ENCODE data around the gene MT1M. TPM values are rescaled to one million over a fixed set of nuclear protein-coding genes. Genes with fewer than 3 reads are reported as not detected.

The MT1M gene
- total RNA-seq, 3 donors from 2014 or later (not counting 1 experiment from before 2014, with no cell fraction given) = not detected

GRCh38 chr16:56653218-56653617 is 20.8 kb downstream of the MT1M start:
- H3K36me3 Mint-ChIP-seq = no peaks in the 10 kb centered on the region
- no peaks in the 10 kb centered on the region for H3K36me3 ChIP-seq (ENCODE audit: control insufficient read depth, insufficient read depth, low read length)
- peaks cover 5 to 10% of the 10 kb centered on the region in 2 donors for H3K4me1 Mint-ChIP-seq
- intact Hi-C loops (cut with micrococcal nuclease) = no loop called here
- H3K27ac Mint-ChIP-seq = no peak overlapping the region
- 81% methylated on average over 7 of the region's 7 CpGs for WGBS (ENCODE audit: insufficient coverage)
- DNase-seq = no peak
- no peak overlapping the region for H3K27ac ChIP-seq (ENCODE audit: low read length)
- TF ChIP-seq CTCF (IDR thresholded peaks at IDR 0.05) = no peak
- peaks cover 17 to 21% of the 10 kb centered on the region in 2 donors for H3K27me3 Mint-ChIP-seq (ENCODE audit: low read depth in 2 of 2)
- ATAC-seq = no peak
- H3K9me3 Mint-ChIP-seq = no peaks in the 10 kb centered on the region
- peaks cover 12% of the 10 kb centered on the region for H3K4me1 ChIP-seq (ENCODE audit: control insufficient read depth, insufficient read depth, low read length)
- H3K4me3 ChIP-seq (ENCODE audit: low read length) = no peak overlapping the region
- no peaks in the 10 kb centered on the region for H3K9me3 ChIP-seq (ENCODE audit: control insufficient read depth, insufficient read depth, low read length)
- no peaks in the 10 kb centered on the region for H3K27me3 ChIP-seq (ENCODE audit: control insufficient read depth, insufficient read depth, low read length)
- H3K4me3 Mint-ChIP-seq = no peak overlapping the region

- no peaks in the 10 kb centered on the region for H3K9me3 ChIP-seq (ENCODE audit: control insufficient read depth, insufficient read depth, low read length)
- peak within 1 kb of the TSS; percentile 57 for H3K27ac ChIP-seq (ENCODE audit: low read length)
- no peak for TF ChIP-seq CTCF (IDR thresholded peaks at IDR 0.05)
- peak within 1 kb of the TSS; percentile 83 for H3K4me3 ChIP-seq (ENCODE audit: low read length)
- H3K36me3 ChIP-seq (ENCODE audit: control insufficient read depth, insufficient read depth, low read length) = no peaks in the 10 kb centered on the region
- WGBS (ENCODE audit: insufficient coverage) = 1% methylated on average over 46 of the region's 46 CpGs
- ATAC-seq = peak; percentile 78 to 84 (median 81)
- Mint-ChIP-seq H3K36me3 (no peaks in the 10 kb centered on the region), H3K27me3 (ENCODE audit: low read depth in 2 of 2) (peaks cover 19 to 27% of the 10 kb centered on the region in 2 donors), H3K9me3 (no peaks in the 10 kb centered on the region), H3K4me1 (peaks cover 6 to 17% of the 10 kb centered on the region in 2 donors), H3K27ac (peak within 1 kb of the TSS; percentile 45 to 81), H3K4me3 (peak within 1 kb of the TSS; percentile 96)
- peaks cover 2% of the 10 kb centered on the region for H3K27me3 ChIP-seq (ENCODE audit: control insufficient read depth, insufficient read depth, low read length)
- H3K4me1 ChIP-seq (ENCODE audit: control insufficient read depth, insufficient read depth, low read length) = peaks cover 23% of the 10 kb centered on the region
- DNase-seq = peak; percentile 36 to 75
- intact Hi-C loops (cut with micrococcal nuclease) = no loop called here
Measured at GRCh38 chr16:56657555-56658326, 25.3 kb downstream of the MT1M start, which contains the start of gene MT1F. Gene MT1F (plus strand): TSS chr16:56657959. CDS start chr16:56658059, 100 bp downstream.

GRCh38 chr16:56658327-56658875 is 25.9 kb downstream of the MT1M start:
- no peak overlapping the region for H3K27ac ChIP-seq (ENCODE audit: low read length)

More at GRCh38 chr16:56658327-56658875, 25.9 kb downstream of the MT1M start:
- intact Hi-C loops (cut with micrococcal nuclease) = no loop called here
- Mint-ChIP-seq H3K4me1 (peaks cover 10 to 23% of the 10 kb centered on the region in 2 donors), H3K27ac (peak overlapping the region; percentile 45 to 81), H3K4me3 (peak overlapping the region; percentile 96), H3K9me3 (no peaks in the 10 kb centered on the region), H3K27me3 (ENCODE audit: low read depth in 2 of 2) (peaks cover 23 to 29% of the 10 kb centered on the region in 2 donors), H3K36me3 (peaks cover 2% of the 10 kb centered on the region)
- Histone ChIP-seq H3K4me1 (ENCODE audit: control insufficient read depth, insufficient read depth, low read length) (peaks cover 26% of the 10 kb centered on the region), H3K27me3 (ENCODE audit: control insufficient read depth, insufficient read depth, low read length) (peaks cover 7% of the 10 kb centered on the region), H3K36me3 (ENCODE audit: control insufficient read depth, insufficient read depth, low read length) (no peaks in the 10 kb centered on the region), H3K4me3 (ENCODE audit: low read length) (peak overlapping the region; percentile 83), H3K9me3 (ENCODE audit: control insufficient read depth, insufficient read depth, low read length) (no peaks in the 10 kb centered on the region)
- no peak for TF ChIP-seq CTCF (IDR thresholded peaks at IDR 0.05)
- 46% methylated on average over 10 of the region's 10 CpGs for WGBS (ENCODE audit: insufficient coverage)
- no peak for ATAC-seq
- no peak for DNase-seq

All from natural killer cell (primary cell).